HG02759 (cell line): ENCODE data around the gene PATJ.
"Not testable (repeated sequence)": the region's sequence is repeated elsewhere in the genome, so short reads cannot be mapped to it uniquely, and the experiment has no call there.

ENCODE experiments used
- ATAC-seq: cut with Tn5 transposase; IDR thresholded peaks from one replicate; pipeline ENCODE4 v1.9.1; 2021; ENCODE audit warnings: mild to moderate bottlenecking, moderate library complexity; ENCODE audit not compliant: unreplicated experiment

Gene PATJ

DNA sequence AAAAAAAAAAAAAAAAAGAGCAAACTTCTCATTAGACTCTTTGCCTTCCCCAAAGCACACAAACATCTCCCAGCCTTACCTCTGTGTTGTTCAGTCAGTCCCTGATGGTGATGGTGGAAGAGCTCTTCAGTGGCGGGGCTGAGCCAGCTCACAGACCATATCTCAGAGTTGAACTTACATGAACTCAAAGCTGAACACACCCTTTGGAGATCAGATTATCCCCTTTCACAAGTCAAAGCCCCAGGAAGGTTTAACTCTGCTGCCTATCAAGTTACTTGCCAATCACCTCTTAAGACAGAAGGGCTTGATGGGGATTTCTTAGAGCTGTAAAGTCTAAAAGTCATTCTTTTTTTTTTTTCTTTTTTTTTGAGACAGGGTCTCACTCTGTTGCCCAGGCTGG is 397.1 kb downstream of the PATJ start:
- ATAC-seq = no peak

DNA sequence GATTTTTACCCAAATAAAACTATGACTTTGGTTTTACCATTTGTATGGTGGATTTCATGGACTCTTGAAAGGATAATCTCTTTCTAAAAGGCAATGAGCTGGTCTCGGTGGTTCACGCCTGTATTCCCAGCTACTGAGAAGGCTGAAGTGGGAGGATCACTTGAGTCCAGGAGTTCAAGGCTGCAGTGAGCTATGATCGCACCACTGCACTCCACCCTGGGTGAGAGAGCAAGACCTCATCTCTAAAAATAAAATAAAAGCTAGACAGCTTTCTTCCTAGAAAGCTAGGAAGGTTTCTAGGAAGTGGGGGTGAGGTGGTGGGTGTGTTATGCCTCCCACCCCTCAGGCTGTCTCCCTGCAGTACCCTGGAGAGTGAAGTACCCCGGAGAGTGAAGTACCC is 398.4 kb downstream of the PATJ start:
- no peak for ATAC-seq

GRCh38 chr1:62142496-62142895 is 400.2 kb downstream of the PATJ start:
- no peak for ATAC-seq

GRCh38 chr1:62144238-62144831 is 402.1 kb downstream of the PATJ start:
- ATAC-seq = peak; percentile 66

DNA sequence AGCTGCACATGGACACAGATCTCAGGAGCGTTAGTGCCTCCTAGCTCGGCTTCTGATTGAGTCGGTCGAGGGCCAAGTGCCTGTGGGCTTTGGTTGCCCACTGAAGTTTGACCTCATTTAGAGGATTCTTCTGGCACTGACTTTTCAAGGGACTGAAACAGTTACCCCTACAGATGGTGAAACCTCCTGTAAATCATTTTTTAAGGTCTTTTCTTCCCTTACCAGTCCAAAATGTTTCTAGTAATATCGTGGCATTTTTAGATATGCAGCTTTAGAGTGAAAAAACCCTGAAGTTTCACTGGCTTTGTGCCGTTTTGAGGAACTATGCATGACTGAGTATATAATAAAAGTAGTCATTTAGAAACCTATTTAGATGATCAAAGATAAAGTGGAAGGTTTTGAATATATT is 417.7 kb downstream of the PATJ start:
- ATAC-seq = no peak

DNA sequence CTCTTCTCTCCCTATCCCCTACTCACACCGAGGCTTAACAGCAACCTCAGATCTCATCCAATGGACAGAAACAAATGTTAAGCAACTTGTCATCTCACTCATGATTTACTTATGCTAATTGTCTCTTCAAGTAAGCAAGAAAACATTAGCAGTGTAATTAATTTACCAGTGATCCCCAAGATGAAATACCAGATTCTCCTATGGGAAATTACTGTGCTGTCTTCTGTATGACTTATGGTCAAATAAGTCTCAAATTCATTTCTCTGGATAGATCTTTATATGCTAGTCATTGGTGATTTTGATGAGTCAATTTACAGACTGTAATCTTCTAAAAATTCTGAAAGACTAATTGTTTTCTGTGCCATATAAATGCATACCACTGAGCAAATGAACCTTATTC is 419.4 kb downstream of the PATJ start:
- ATAC-seq = no peak

DNA sequence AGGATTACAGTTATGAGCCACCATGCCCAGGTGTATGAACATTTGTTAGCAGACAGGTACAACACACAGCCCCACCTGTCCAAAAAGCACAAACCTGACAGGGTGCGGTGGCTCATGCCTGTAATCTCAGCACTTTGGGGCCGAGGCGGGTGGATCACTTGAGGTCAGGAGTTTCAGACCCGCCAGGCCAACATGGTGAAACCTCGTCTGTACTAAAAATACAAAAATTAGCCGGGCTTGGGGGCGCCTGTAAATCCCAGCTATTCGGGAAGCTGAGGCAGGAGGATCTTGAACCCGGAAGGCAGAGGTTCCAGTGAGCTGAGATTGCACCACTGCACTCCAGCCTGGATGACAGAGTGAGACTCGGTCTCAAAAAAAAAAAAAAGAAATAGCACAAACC is 428.1 kb downstream of the PATJ start:
- ATAC-seq = not testable (repeated sequence)

- no peak for ATAC-seq
These were observed 433.4 kb downstream of the PATJ start for GRCh38 chr1:62175568-62176179.

DNA sequence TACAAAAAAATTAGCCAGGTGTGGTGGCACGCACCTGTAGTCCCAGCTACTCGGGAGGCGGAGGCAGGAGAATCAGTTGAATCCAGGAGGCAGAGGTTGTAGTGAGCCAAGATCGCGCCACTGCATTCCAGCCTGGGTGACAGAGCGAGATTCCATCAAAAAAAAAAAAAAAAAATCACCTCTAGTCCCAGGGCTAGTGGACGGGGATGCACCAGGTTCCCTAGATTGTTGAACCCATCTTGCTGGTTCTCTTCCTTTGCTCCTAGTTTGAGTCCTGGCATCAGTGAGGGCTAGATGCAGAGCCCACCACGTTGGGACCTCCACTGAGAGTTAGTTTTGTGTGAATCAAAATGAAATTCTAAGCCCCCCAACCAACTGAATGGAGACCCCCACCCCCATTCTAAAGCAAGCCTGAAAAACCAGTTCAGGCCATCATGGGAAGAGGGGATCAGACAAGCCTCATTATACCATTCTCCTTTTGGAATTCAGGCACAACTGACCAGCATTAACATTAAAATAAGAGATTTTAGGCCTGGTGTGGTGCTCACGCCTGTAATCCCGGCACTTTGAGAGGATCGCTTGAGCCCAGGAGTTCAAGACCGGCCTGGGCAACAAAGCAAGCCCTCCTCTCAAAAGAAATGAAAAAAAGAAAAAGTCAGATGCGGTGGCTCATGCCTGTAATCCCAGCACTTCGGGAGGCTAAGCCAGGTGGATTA is 434.5 kb downstream of the PATJ start:
- no peak for ATAC-seq

- ATAC-seq = no peak
These were observed 435.3 kb downstream of the PATJ start for GRCh38 chr1:62177621-62178020.

DNA sequence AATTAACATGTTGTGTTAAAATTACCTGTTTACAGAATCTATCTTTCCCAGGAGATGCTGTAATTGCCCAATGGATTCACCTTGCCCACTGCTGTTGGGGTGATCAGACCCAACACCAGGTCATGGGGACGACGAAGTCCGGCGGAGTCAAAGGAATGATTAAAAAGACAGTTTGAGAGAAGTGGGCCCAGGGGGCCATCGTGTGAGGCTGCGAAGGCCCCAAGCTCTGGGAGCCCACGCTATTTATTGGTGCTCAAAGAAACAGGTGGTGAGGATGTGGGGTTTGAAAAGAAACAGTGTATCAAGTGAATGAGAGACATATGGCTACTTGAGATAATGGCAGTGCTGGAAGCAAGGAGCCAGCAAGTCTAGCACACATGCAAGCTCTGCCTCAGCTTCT is 436.1 kb downstream of the PATJ start:
- ATAC-seq = no peak

GRCh38 chr1:62180054-62180453 is 437.8 kb downstream of the PATJ start:
- not testable (repeated sequence) for ATAC-seq

- no peak for ATAC-seq
These were observed 438.4 kb downstream of the PATJ start for GRCh38 chr1:62180639-62181038.

DNA sequence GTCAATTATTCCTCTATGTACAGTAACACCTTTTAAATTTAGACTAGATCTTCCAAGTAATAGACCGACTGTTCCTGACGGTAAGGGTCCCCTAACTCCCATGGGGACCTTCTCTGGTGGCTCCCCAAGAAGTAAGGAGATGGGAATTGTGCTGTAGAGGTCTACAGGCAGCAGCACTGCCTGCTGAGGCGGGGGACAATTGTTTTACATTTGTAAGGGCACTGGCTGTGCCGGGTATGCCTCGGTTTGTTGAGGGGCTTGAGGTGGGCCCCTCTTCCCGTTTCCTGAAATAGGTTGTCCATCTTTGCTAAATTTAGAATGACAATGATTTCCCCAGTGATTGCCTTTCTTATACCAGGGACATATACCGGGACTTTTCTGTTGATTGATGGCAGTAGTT is 439.3 kb downstream of the PATJ start:
- no peak for ATAC-seq

DNA sequence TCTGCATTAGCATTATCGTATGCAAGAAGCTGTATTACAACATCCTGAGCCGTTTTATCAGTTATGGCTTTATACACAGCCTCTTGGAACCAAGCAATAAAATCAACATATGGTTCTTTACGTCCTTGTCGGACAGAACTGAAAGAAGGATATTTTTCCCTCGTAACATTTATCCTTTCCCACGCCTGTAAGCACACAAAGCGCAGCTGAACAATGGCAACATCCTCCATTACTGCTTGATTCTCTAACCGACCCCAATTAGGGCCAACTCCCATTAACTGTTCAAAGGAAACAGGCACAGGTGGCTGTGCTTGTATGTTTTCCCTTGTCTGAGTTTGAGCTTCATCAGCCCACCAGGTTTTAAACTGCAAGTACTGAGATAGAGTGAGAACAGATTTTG is 439.9 kb downstream of the PATJ start:
- not testable (repeated sequence) for ATAC-seq

DNA sequence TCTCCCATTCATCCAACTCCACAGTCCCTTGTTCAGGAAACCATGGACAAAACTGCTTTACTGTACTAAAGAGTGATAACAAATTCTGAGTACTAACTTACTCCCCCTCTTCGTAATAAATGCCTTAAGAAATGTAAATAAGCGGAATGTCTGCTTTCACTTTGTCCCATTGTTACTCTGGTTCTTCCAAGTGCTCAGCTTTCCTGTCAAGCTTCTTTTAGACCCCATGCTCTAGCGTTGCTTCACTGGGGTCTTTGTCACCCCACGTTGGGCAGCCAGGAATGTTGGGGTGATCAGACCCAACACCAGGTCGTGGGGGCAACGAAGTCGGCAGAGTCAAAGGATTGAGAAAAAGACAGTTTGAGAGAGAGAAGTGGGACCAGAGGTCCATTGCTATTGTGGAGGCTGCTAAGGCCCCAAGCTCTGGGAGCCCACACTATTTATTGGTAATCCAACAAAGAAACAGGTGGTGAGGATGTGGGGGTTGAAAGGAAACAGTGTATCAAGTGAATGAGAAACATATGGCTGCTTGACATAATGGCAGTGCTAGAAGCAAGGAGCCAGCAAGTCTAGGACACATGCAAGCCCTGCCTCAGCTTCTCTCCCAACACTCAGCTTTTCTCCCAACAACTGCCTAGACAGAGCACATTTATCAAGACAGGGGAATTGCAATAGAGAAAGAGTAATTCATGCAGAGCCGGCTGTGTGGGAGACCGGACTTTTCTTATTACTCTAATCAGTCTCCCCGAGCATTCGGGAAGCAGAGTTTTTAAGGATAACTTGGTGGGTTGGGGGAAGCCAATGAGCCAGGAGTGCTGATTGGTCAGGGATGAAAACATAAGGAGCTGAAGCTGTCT is 441.1 kb downstream of the PATJ start:
- ATAC-seq = not testable (repeated sequence)

- no peak for ATAC-seq
These were observed 442.1 kb downstream of the PATJ start for GRCh38 chr1:62184336-62184735.

DNA sequence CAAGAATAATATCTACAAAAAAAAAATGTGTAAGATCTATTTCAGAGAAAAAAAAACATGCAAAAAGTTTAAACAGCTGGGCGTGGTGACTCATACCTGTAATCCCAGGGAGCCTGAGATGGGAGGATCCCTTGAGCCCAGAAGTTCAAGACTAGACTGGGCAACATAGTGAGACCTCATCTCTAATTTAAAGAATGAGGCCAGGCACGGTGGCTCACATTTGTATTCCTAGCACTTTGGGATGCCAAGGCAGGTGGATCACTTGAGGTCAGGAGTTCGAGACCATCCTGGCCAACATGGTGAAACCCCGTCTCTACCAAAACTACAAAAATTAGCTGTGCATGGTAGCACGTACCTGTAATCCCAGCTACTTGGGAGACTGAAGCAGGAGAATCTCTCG is 443.0 kb downstream of the PATJ start:
- not testable (repeated sequence) for ATAC-seq

- no peak for ATAC-seq
These were observed 443.4 kb downstream of the PATJ start for GRCh38 chr1:62185677-62186076.

GRCh38 chr1:62187548-62187947 is 445.3 kb downstream of the PATJ start:
- no peak for ATAC-seq

DNA sequence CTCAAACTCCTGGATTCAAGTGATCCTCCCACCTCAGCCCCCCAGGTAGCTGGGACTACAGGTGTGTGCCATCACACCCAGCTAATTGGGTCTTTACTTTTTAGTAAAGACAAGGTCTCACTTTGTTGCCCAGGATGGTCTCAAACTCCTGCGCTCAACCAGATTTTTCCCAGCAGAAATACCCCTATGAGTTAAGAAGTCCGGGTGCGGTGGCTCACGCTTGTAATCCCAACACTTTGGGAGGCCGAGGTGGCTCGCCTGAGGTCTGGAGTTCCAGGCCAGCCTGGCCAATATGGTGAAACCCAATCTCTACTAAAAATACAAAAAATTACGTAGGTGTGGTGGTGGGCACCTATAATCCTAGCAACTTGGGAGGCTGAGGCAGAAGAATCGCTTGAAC is 445.8 kb downstream of the PATJ start:
- no peak for ATAC-seq
